Keratinocyte (primary cell): Measurements from ENCODE around the gene SLC6A1. TPM values are rescaled to one million over a fixed set of nuclear protein-coding genes. Genes with fewer than 3 reads are reported as not detected.

Experiments used
- DNase-seq: peaks from one replicate; pipeline ENCODE4 v3.0.0-alpha.2; 2011; ENCODE audit warnings: low read depth, missing footprints, low spot score
- FAIRE-seq: peaks from 2 replicates; lab custom pipeline; 2011; peaks lifted over from hg19 to GRCh38; lab: Jason Lieb, UNC
- H2AFZ ChIP-seq: 2 replicates; pipeline ENCODE4 v1.6.0; 2012; ENCODE audit warnings: low read length, control low read depth, inconsistent platforms; ENCODE audit not compliant: control insufficient read depth
- H3K27ac ChIP-seq: 2 replicates; pipeline ENCODE4 v1.5.1; 2011; ENCODE audit warnings: low read length; ENCODE audit not compliant: control insufficient read depth, insufficient read depth
- H3K27me3 ChIP-seq: 3 replicates; pipeline ENCODE4 v1.6.0; 2011; ENCODE audit warnings: low read length; ENCODE audit not compliant: control insufficient read depth, insufficient read depth; ENCODE audit errors: extremely low read depth
- H3K36me3 ChIP-seq, 2 experiments: 2 replicates in 1 of 2; 3 replicates in 1 of 2; pipeline ENCODE4 v1.5.1; 2011; ENCODE audit warnings: low read length in 2 of 2, mild to moderate bottlenecking in 1 of 2; ENCODE audit not compliant: control insufficient read depth in 2 of 2, insufficient read depth in 2 of 2; ENCODE audit errors: extremely low read depth in 1 of 2
- H3K4me1 ChIP-seq: 3 replicates; pipeline ENCODE4 v1.5.1; 2011; ENCODE audit warnings: low read length; ENCODE audit not compliant: control insufficient read depth, insufficient read depth; ENCODE audit errors: extremely low read depth
- H3K4me2 ChIP-seq: 3 replicates; pipeline ENCODE4 v1.6.0; 2011; ENCODE audit warnings: low read depth, low read length; ENCODE audit not compliant: control insufficient read depth, insufficient read depth; ENCODE audit errors: extremely low read depth
- H3K4me3 ChIP-seq, 3 experiments: fragments of 200-600 bp in 1 of 3; sonication (generic) in 1 of 3; 2 replicates in 2 of 3; 3 replicates in 1 of 3; pipeline ENCODE4 v1.5.1; 2011 to 2016; ENCODE audit warnings: low read length in 3 of 3, mild to moderate bottlenecking in 3 of 3, control low read depth in 2 of 3, inconsistent platforms in 1 of 3, low read depth in 1 of 3, mixed read lengths in 1 of 3, mixed run types in 1 of 3, moderate library complexity in 1 of 3; ENCODE audit not compliant: control insufficient read depth in 2 of 3, insufficient read depth in 2 of 3; ENCODE audit errors: extremely low read depth in 1 of 3
- H3K79me2 ChIP-seq: 2 replicates; pipeline ENCODE4 v1.6.0; 2012; ENCODE audit warnings: low read length; ENCODE audit not compliant: control insufficient read depth, insufficient read depth
- H3K9ac ChIP-seq: 3 replicates; pipeline ENCODE4 v1.6.0; 2011; ENCODE audit warnings: low read length; ENCODE audit not compliant: control insufficient read depth, insufficient read depth; ENCODE audit errors: extremely low read depth
- H3K9me1 ChIP-seq: 3 replicates; pipeline ENCODE4 v1.6.0; 2011; ENCODE audit warnings: low read length; ENCODE audit not compliant: control insufficient read depth, insufficient read depth; ENCODE audit errors: extremely low read depth
- H3K9me3 ChIP-seq: 2 replicates; pipeline ENCODE4 v1.5.1; 2012; ENCODE audit warnings: low read depth, low read length; ENCODE audit not compliant: control insufficient read depth
- H4K20me1 ChIP-seq: 3 replicates; pipeline ENCODE4 v1.6.0; 2011; ENCODE audit warnings: low read length; ENCODE audit not compliant: control insufficient read depth, insufficient read depth; ENCODE audit errors: extremely low read depth
- EZH2 ChIP-seq: IDR thresholded peaks from one replicate; pipeline ENCODE4 v1.6.1; 2012; ENCODE audit warnings: inconsistent platforms, mild to moderate bottlenecking, low read length, moderate library complexity
- dilution Hi-C: fragments of 300-500 bp; cut with MboI; formaldehyde crosslinking; loops from one replicate; pipeline ENCODE4 v1.7.0; 2020; ENCODE audit warnings: low sequenced_read_pairs; ENCODE audit not compliant: extremely low pct_ligation_motif_present
- polyA plus RNA-seq, 5 experiments: library from polyadenylated mRNA; depleted of rRNA in 3 of 5; stranded (reverse) in 3 of 5; stranded (forward) in 1 of 5; unstranded in 1 of 5; fragments of >200 nt; gene quantifications; 1 replicate in 1 of 5; 2 replicates in 3 of 5; 3 replicates in 1 of 5; pipeline versions ENCODE4 v1.2.1 to v1.2.3, GENCODE V29; 2011 to 2012; ENCODE audit warnings: missing spikeins in 2 of 5, low read depth in 1 of 5, low replicate concordance in 1 of 5
- TF ChIP-seq, protein P1 (sequence below), 3 experiments: IDR thresholded peaks in 1 of 3; conservative IDR thresholded peaks in 1 of 3; optimal IDR thresholded peaks in 1 of 3; 2 replicates in 2 of 3; 3 replicates in 1 of 3; pipeline versions ENCODE3 to v1.5.1; 2011; ENCODE audit warnings: low read length in 3 of 3, mild to moderate bottlenecking in 3 of 3, moderate library complexity in 2 of 3, control low read depth in 1 of 3, inconsistent platforms in 1 of 3; ENCODE audit not compliant: insufficient read depth in 2 of 3; ENCODE audit errors: extremely low read depth in 1 of 3

Gene SLC6A1
- polyA plus RNA-seq, 1 donor (not counting 4 experiments of a cell fraction or from before 2014, with no cell fraction given): not detected

DNA sequence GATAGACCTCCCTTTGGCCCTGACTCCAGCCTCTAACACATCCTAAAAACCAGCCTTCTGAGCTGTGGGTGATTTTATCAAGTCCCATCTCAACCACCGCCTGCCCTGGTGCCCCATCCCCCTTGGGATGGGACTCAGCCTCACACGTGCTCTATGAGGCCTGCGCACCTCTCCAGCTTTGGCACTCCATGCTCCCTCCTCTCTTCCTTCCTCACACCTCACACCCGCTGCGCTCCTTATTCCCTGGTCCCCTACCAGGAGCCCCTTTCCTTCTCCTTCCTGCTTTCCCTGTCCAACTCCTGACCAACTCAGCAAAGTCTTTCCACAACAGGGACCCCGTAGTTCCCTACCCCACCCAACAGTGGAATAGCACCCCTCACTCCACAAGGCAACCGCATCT is 18.4 kb upstream of the SLC6A1 start:
- H4K20me1 ChIP-seq: no peaks in the 10 kb centered on the region
- no peaks in the 10 kb centered on the region for H3K36me3 ChIP-seq
- no peak overlapping the region for H3K9ac ChIP-seq
- no peaks in the 10 kb centered on the region for H3K9me3 ChIP-seq
- H3K27ac ChIP-seq: no peak overlapping the region
- no peak overlapping the region for H3K4me3 ChIP-seq
- H3K79me2 ChIP-seq: no peaks in the 10 kb centered on the region
- H3K9me1 ChIP-seq: no peaks in the 10 kb centered on the region
- H3K4me1 ChIP-seq: no peaks in the 10 kb centered on the region
- no peak overlapping the region for H3K4me2 ChIP-seq
- no peak overlapping the region for H2AFZ ChIP-seq
- TF ChIP-seq, protein P1, sequence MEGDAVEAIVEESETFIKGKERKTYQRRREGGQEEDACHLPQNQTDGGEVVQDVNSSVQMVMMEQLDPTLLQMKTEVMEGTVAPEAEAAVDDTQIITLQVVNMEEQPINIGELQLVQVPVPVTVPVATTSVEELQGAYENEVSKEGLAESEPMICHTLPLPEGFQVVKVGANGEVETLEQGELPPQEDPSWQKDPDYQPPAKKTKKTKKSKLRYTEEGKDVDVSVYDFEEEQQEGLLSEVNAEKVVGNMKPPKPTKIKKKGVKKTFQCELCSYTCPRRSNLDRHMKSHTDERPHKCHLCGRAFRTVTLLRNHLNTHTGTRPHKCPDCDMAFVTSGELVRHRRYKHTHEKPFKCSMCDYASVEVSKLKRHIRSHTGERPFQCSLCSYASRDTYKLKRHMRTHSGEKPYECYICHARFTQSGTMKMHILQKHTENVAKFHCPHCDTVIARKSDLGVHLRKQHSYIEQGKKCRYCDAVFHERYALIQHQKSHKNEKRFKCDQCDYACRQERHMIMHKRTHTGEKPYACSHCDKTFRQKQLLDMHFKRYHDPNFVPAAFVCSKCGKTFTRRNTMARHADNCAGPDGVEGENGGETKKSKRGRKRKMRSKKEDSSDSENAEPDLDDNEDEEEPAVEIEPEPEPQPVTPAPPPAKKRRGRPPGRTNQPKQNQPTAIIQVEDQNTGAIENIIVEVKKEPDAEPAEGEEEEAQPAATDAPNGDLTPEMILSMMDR (optimal IDR thresholded peaks at IDR 0.05 in 1 of 3, IDR thresholded peaks at IDR 0.05 in 1 of 3, conservative IDR thresholded peaks at IDR 0.05 in 1 of 3; ENCODE audit: extremely low read depth in 1 of 3, insufficient read depth in 2 of 3, low read length in 3 of 3): no peak
- no peak for TF ChIP-seq EZH2
- FAIRE-seq (no peak), DNase-seq (no peak)
- H3K27me3 ChIP-seq: peaks cover 59% of the 10 kb centered on the region
- dilution Hi-C loops: no loop called here

DNA sequence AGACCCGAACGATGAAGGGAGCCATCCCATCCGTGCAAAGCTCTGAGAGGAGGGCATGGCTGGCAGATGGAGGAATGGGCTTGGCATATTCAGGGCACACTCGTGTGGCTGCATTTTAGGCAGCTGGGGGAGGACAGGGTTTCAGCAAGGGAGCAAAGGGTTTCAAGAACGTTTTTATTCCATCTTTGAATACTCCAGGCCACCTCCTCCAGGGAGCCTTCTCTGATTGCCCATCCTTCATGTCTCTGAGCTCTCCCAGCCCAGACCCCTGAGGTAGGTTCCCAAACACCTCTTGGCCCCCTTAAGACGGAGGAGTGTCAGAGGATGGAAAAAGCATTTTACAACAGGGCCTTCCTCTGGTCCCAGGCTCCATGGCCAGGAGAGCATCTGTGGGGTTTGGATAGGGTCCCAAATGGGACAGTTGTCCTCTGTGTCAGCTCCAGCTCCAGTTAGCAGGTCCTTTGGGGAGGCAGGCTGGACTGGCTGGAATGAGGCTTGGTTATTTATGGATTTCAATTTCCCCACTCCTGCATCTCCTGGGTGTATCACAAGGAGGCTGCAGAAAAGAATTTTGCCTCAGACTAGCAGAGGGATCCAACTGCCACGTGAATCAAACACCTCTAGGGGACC is 17.7 kb upstream of the SLC6A1 start:
- no peak for DNase-seq
- Histone ChIP-seq H3K9me3 (no peaks in the 10 kb centered on the region), H2AFZ (no peak overlapping the region), H3K79me2 (no peaks in the 10 kb centered on the region), H3K36me3 (no peaks in the 10 kb centered on the region), H3K9me1 (no peaks in the 10 kb centered on the region), H3K4me1 (no peaks in the 10 kb centered on the region), H3K27ac (no peak overlapping the region), H3K4me2 (no peak overlapping the region), H4K20me1 (no peaks in the 10 kb centered on the region), H3K4me3 (no peak overlapping the region), H3K9ac (no peak overlapping the region), H3K27me3 (peaks cover 55% of the 10 kb centered on the region)
- dilution Hi-C loops: no loop called here
- no peak for FAIRE-seq
- TF ChIP-seq EZH2: no peak
- TF ChIP-seq, protein P1 (optimal IDR thresholded peaks at IDR 0.05 in 1 of 3, IDR thresholded peaks at IDR 0.05 in 1 of 3, conservative IDR thresholded peaks at IDR 0.05 in 1 of 3; ENCODE audit: extremely low read depth in 1 of 3, insufficient read depth in 2 of 3, low read length in 3 of 3): no peak
